Stomach (tissue), 4 donors: ENCODE data around the gene COL6A5.

Experiments
- EP300 ChIP-seq: sonication (generic); formaldehyde crosslinking; IDR thresholded peaks from one replicate; pipeline ENCODE4 v1.6.1; 2017; ENCODE audit warnings: antibody characterized with exemption
- POLR2A ChIP-seq, 4 donors: fragments of 450-650 bp; IDR thresholded peaks; one replicate each; pipeline ENCODE4 v1.6.1; 2016; ENCODE audit warnings: antibody characterized with exemption in 4 of 4, control low read depth in 2 of 4, mild to moderate bottlenecking in 1 of 4, moderate library complexity in 1 of 4
- TF ChIP-seq, protein P1 (sequence below), 7 experiments: fragments of 450-650 bp in 4 of 7; fragments of 200-600 bp in 3 of 7; sonication (generic) in 3 of 7; IDR thresholded peaks; one replicate each; pipeline ENCODE4 v1.5.1; 2016 to 2019; ENCODE audit warnings: antibody characterized with exemption in 7 of 7, control low read depth in 2 of 7, mild to moderate bottlenecking in 1 of 7

DNA sequence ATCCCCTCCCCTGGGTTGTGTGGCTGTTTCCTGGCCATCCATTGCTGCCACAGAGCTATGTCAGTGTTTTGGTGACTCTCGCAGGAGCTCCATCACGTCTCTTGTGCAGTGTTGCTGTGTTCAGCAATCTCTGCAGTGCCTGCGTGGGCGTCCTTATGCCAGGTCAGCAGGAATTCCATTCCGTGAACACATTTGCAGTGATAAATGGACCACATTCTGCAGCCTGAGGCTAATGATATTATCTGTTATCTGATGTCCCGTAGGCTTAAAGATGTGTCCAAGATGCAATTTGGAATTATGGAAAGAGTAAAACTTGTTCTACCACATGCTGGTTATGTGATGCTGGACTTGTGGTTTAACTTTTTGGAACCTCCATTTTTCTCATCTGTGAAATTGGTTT lies 146.0 kb downstream of the COL6A5 start:
- TF ChIP-seq POLR2A (IDR thresholded peaks at IDR 0.05): no peak
- TF ChIP-seq EP300: no peak
- TF ChIP-seq, protein P1, sequence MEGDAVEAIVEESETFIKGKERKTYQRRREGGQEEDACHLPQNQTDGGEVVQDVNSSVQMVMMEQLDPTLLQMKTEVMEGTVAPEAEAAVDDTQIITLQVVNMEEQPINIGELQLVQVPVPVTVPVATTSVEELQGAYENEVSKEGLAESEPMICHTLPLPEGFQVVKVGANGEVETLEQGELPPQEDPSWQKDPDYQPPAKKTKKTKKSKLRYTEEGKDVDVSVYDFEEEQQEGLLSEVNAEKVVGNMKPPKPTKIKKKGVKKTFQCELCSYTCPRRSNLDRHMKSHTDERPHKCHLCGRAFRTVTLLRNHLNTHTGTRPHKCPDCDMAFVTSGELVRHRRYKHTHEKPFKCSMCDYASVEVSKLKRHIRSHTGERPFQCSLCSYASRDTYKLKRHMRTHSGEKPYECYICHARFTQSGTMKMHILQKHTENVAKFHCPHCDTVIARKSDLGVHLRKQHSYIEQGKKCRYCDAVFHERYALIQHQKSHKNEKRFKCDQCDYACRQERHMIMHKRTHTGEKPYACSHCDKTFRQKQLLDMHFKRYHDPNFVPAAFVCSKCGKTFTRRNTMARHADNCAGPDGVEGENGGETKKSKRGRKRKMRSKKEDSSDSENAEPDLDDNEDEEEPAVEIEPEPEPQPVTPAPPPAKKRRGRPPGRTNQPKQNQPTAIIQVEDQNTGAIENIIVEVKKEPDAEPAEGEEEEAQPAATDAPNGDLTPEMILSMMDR (IDR thresholded peaks at IDR 0.05): no peak
